ENCODE data around the gene C1RL.

DNA sequence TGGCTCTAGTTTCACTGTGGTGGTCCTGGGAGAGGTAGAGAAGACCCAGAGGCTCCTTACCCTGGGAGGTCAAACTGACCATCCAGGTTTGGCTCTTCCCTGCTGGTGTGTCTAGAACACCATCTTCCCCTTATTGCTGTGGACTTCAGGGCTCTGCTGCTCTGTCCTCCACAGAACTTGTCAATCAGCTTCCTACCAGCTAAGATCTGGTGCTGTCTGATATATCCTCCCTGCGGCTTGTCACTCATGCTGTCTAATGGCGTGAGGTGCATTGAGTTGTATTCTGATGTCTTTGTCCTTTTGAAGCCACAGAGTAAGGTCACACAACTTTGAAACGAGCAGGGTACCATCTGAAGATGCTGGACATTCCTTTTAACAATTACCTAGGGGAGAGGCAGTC lies 7.2 kb upstream of the C1RL start:
- TF ChIP-seq, protein P1, sequence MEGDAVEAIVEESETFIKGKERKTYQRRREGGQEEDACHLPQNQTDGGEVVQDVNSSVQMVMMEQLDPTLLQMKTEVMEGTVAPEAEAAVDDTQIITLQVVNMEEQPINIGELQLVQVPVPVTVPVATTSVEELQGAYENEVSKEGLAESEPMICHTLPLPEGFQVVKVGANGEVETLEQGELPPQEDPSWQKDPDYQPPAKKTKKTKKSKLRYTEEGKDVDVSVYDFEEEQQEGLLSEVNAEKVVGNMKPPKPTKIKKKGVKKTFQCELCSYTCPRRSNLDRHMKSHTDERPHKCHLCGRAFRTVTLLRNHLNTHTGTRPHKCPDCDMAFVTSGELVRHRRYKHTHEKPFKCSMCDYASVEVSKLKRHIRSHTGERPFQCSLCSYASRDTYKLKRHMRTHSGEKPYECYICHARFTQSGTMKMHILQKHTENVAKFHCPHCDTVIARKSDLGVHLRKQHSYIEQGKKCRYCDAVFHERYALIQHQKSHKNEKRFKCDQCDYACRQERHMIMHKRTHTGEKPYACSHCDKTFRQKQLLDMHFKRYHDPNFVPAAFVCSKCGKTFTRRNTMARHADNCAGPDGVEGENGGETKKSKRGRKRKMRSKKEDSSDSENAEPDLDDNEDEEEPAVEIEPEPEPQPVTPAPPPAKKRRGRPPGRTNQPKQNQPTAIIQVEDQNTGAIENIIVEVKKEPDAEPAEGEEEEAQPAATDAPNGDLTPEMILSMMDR (IDR thresholded peaks at IDR 0.05; ENCODE audit: poor library complexity) = no peak
- TF ChIP-seq EZH2 (IDR thresholded peaks at IDR 0.05; ENCODE audit: borderline replicate concordance) (no peak), EZH2phosphoT487 (IDR thresholded peaks at IDR 0.05; ENCODE audit: low read depth, severe bottlenecking, unreplicated experiment) (no peak)

Data from hepatocyte (in vitro differentiated cells).